IPS-18a (cell line): ENCODE measurements around the gene PSMB11.

ENCODE experiments used
- H3K27ac ChIP-seq: one replicate; pipeline ENCODE4 v1.5.1; 2013; ENCODE audit warnings: low read length
- H3K27me3 ChIP-seq: one replicate; pipeline ENCODE4 v1.6.1; 2013; ENCODE audit warnings: mild to moderate bottlenecking, low read length; ENCODE audit not compliant: control insufficient read depth, insufficient read depth
- H3K36me3 ChIP-seq: one replicate; pipeline ENCODE4 v1.6.1; 2013; ENCODE audit warnings: low read depth, low read length; ENCODE audit not compliant: control insufficient read depth
- H3K4me1 ChIP-seq: one replicate; pipeline ENCODE4 v1.6.1; 2013; ENCODE audit warnings: low read depth, low read length; ENCODE audit not compliant: control insufficient read depth
- H3K4me3 ChIP-seq: one replicate; pipeline ENCODE4 v1.5.1; 2013; ENCODE audit warnings: low read length
- H3K9ac ChIP-seq: one replicate; pipeline ENCODE4 v1.6.1; 2013; ENCODE audit warnings: mild to moderate bottlenecking, low read length, moderate library complexity
- H3K9me3 ChIP-seq: one replicate; pipeline ENCODE4 v1.6.1; 2013; ENCODE audit warnings: low read depth, low read length; ENCODE audit not compliant: control insufficient read depth

Gene PSMB11

DNA sequence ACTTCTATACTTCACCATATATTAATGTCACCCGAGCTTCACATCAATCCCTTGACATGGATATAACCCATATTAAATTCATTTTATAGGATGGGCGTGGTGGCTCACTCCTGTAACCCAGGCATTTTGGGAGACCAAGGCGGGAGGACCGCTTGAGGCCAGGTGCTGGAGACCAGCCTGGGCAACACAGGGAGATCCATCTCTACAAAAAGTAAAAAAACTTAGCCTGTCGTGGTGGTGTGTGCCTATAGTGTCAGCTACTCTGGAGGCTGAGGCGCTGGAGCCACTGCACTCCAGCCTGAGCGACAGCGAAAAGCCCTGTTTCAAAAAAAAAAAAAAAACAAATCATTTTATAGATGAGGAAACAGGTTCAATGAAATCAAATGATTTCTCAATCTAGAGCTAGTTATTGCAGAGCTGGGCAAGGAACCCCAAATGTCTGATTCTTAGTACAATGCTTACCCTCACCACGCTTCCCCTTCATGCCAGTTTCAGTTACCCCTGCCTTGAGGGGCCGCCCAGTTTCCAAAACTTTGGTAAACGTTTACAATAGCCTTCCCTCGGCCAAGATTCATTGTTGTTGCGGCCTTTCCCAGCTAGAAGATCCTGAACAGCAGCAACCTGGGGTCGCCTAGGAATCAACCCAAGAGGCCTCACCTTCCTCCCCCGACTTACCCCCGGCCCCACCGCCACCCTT, 8.1 kb upstream of the PSMB11 start:
- Histone ChIP-seq H3K27me3 (no peaks in the 10 kb centered on the region), H3K4me3 (peak overlapping the region; percentile 93)

DNA sequence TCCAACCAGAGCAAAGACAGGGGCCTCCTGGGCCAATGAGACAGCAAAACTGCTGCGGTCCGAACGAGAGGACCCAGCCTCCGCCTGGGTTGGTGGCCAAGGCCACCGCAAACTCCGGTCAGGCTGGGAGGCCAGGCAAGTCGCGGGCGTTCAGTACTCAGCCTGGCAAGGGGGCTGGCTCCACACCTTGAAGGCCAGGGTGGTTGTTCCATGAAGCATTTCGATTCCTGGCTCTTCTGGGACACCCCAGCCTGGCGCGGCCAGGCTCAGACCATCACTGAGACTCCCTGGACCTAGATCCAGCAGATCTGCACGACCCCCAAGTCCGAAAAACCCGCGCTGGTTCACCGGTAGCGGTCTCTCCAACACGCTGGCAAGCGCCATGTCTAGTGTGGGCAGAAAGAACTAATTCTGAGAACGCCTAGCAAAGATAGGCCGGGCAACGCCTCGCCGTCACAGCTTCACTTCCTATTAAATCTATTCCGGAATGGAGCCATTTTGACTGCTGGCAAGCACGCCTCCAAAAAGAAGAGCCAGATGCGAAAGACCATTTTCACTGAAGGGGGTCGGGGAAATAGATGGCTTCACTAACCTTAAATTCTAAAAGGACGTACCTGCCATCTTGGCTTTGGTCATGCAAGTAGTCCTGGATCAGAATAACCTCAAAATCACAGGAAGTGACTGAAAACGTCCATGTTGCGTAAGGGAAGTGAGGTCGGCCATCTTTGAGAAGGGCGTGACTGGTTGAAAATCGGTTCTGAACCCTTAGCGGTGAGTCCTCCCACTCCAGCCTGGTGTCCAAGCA, 7.3 kb upstream of the PSMB11 start, which contains the start of gene PSMB5:
PSMB5 (minus strand) TSS at position 403 of the 805 bp plus-strand sequence; CDS start at position 384, 19 bp downstream.
- H3K27me3 ChIP-seq: no peaks in the 10 kb centered on the region
- H3K4me1 ChIP-seq: peaks cover 8% of the 10 kb centered on the region
- peak within 1 kb of the TSS; percentile 99 for H3K27ac ChIP-seq
- no peaks in the 10 kb centered on the region for H3K9me3 ChIP-seq
- H3K36me3 ChIP-seq: peaks cover 25% of the 10 kb centered on the region
- H3K9ac ChIP-seq: peak within 1 kb of the TSS; percentile 98
- H3K4me3 ChIP-seq: peak within 1 kb of the TSS; percentile 93

More for the DNA sequence above, 8.1 kb upstream of the PSMB11 start:
- H3K27ac ChIP-seq: peak overlapping the region; percentile 99
- peaks cover 31% of the 10 kb centered on the region for H3K36me3 ChIP-seq
- peaks cover 8% of the 10 kb centered on the region for H3K4me1 ChIP-seq
- no peaks in the 10 kb centered on the region for H3K9me3 ChIP-seq
- H3K9ac ChIP-seq: peak overlapping the region; percentile 98

DNA sequence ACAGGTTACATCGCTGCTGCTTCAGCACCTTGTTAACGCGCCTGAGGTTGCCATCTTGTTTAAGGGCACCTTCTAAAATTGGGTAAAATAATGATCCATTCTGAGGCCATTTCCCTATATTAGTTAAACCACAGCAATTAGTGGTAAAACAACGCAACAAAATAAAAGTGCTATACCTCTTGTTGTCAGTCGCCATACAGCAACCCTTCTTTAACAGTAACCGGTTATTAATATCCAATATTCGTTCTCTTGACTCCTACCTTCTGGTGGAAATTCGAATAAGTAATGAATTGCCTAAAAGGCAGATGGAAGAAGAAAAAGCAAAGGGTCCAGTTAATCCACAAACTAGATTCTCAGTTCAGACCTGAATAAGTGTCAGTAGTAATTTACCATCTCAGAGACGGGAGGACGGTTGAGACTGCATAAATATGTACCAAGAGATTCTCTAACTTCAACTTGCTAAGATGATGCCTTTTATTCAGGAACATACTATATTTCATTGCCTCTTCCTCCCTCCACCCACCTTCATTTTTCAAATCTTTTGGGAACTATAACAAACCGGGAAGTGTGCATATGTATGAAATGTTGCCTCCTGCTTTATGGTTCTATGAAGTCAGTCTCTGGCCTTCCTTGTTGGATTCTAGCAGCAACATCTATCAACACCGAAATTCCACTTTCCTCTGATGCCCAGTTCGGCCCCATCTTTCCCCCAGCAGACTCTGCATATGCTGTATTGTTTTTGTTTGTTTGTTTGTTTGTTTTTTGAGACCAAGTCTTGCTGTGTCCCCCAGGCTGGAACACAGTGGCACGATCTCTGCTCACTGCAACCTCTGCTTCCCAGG, 6.5 kb upstream of the PSMB11 start:
- peak overlapping the region; percentile 98 for H3K9ac ChIP-seq
- H3K4me1 ChIP-seq: peaks cover 8% of the 10 kb centered on the region
- H3K27ac ChIP-seq: peak overlapping the region; percentile 99
- H3K4me3 ChIP-seq: peak overlapping the region; percentile 93
- H3K9me3 ChIP-seq: no peaks in the 10 kb centered on the region
- H3K36me3 ChIP-seq: peaks cover 22% of the 10 kb centered on the region
- H3K27me3 ChIP-seq: no peaks in the 10 kb centered on the region

DNA sequence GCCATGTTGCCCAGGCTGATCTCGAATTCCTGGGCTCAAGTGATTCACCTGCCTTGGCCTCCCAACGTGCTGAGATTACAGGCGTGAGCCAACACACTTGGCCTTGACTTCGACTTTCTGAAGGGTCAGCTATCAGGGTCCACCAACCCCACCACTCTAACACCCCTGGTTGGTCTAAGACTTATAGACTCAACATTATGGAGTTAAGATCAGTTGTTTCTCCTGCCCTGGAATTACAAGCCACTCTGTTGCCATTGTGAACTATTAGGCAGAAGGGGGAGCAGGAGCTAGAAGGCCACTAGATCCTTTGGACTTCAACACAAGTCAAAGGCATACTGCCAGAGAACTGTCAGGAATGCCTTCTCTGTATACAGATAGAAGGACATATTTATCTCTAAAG, 1.9 kb upstream of the PSMB11 start:
- H3K27ac ChIP-seq: no peak overlapping the region
- no peak overlapping the region for H3K4me3 ChIP-seq
- H3K36me3 ChIP-seq: no peaks in the 10 kb centered on the region
- H3K9ac ChIP-seq: no peak overlapping the region
- H3K27me3 ChIP-seq: no peaks in the 10 kb centered on the region
- H3K4me1 ChIP-seq: peaks cover 7% of the 10 kb centered on the region
- H3K9me3 ChIP-seq: no peaks in the 10 kb centered on the region

DNA sequence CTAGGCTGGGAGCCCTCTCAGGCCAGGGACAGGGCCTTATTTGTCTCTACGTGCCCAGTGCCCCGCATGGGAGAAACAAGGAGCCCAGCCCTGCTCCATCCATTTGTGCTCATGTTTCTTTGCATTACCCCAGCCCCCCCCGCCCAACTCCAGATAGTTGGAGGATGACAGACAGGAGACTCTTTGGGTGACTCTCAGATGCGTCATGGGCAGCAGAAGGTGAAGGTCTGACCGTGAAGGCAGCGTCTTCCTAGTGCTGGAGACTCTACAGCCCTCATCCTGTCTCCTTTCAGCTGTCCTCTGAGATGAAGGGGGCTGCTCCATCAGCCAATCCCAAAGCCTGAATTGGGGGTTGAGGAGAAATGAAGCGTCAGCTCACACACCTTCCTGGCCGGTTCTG, 283 bp upstream of the PSMB11 start:
- no peak overlapping the region for H3K9ac ChIP-seq
- peaks cover 3% of the 10 kb centered on the region for H3K4me1 ChIP-seq
- no peak overlapping the region for H3K27ac ChIP-seq
- no peaks in the 10 kb centered on the region for H3K9me3 ChIP-seq
- no peaks in the 10 kb centered on the region for H3K36me3 ChIP-seq
- H3K4me3 ChIP-seq: no peak overlapping the region
- no peaks in the 10 kb centered on the region for H3K27me3 ChIP-seq

DNA sequence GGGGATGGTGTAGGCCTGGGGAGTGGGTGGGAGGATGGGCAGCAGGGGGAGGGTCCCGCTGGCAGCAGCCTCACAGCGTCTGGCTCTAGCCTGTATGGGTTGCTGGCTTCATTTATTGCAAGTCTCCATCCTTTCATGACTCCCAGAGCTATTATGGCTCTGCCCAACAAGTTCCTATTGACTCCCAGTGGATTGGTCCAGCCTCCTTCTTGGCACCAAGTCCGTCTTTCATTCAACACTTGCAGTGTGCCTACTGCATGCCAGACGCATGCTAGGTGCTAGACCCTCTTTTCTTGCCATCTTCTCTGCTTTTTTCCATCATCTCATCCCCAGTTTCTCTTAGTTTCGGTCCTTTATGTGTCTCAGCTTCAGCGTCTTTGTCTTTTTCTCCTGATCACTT, 1.1 kb downstream of the PSMB11 start:
- Histone ChIP-seq H3K36me3 (no peaks in the 10 kb centered on the region), H3K27me3 (no peaks in the 10 kb centered on the region), H3K9ac (no peak overlapping the region)

DNA sequence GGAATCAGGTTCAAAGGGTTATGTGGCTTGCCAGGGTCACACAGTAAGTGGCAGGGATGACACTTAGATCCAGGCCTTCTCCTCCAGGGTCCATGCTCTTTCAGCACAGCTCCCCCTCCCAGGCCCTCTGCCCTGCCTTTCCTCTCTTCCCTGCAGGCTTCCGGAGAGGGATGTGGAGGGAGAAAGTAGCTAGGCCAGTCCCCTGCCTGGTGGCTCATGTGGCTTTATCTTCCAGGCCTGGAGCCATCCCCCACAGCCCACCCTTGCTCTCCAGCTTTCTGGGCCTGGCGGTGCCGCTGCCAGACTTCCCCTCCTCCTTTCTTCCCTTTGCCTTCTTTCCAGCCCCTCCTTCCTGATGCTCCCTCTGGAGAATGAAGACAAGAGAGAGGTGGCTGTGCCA, 1.7 kb downstream of the PSMB11 start:
- peaks cover 3% of the 10 kb centered on the region for H3K4me1 ChIP-seq
- no peak overlapping the region for H3K4me3 ChIP-seq
- no peaks in the 10 kb centered on the region for H3K36me3 ChIP-seq
- no peak overlapping the region for H3K9ac ChIP-seq
- H3K27ac ChIP-seq: no peak overlapping the region
- no peaks in the 10 kb centered on the region for H3K9me3 ChIP-seq
- no peaks in the 10 kb centered on the region for H3K27me3 ChIP-seq

More for the DNA sequence above, 1.1 kb downstream of the PSMB11 start:
- H3K9me3 ChIP-seq: no peaks in the 10 kb centered on the region
- H3K4me1 ChIP-seq: peaks cover 3% of the 10 kb centered on the region
- no peak overlapping the region for H3K4me3 ChIP-seq
- H3K27ac ChIP-seq: no peak overlapping the region

DNA sequence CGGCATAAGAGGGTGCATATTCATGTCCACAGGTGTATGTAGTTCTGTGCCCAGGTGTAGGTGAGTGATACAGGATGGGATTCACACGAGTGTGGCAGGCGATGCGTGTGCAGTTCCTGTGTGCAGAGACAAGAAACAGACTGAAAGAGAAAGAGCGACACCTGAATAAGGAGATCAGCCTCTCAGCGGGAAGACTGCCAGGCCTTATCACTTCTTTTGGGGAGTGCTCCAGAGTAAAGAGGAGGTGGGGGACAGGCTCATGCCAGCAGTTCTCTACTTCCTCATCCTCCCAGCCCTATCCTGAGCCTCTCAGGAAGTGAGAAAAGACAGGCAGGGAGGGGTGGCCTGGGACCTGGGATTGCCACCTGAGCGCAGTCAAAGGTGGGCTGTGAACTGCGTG, 2.8 kb downstream of the PSMB11 start:
- Histone ChIP-seq H3K4me3 (no peak overlapping the region), H3K36me3 (no peaks in the 10 kb centered on the region), H3K27ac (no peak overlapping the region), H3K27me3 (no peaks in the 10 kb centered on the region), H3K9me3 (no peaks in the 10 kb centered on the region), H3K9ac (no peak overlapping the region), H3K4me1 (peaks cover 3% of the 10 kb centered on the region)

DNA sequence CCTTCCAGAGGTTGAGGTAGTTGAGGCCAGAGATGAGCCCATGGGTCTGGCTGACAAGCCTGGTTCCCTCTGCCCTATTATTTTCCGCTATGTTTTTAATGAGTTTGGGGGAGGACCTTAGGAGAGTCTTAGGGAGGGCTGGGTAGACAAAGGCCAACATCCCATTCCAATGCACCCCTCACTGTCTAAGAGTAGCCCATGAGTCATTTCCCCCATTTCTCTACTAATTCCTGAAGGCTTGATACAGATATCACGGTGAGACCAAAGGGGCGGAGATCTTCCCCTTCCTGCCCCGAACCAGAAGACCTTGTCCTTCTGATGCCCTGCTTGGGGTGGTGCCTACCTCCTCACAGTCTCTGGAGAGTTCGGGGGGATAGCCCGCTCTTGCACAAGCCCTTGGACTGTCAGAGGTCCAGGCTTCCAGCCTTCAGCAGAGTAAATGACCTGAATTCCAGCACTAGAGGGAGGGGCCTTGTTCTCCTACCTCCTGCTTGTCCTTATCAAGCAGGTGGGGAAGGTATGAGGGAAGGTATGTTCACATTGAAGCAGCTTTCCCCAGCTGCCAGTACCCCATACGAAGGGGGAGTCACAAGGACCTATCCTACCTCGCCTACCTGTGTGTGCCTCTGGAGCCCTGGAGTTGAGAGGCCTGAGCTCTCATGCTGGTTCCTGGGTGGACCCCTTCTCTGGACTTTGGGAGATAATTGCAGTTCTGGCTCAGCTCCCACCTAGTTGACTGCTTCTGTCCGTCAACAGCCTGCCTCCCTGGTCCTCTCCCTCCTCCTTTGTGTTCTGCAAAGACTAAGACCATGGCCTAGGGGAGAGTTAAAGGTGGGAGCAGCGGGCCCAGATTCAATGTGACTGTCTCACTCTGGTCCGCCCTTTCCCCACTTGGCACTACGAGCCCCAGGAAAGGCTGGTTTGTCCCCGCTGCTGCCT, 3.7 kb downstream of the PSMB11 start:
- Histone ChIP-seq H3K4me3 (no peak overlapping the region), H3K9me3 (no peaks in the 10 kb centered on the region), H3K27me3 (no peaks in the 10 kb centered on the region), H3K9ac (no peak overlapping the region), H3K4me1 (peaks cover 3% of the 10 kb centered on the region), H3K36me3 (no peaks in the 10 kb centered on the region), H3K27ac (no peak overlapping the region)

DNA sequence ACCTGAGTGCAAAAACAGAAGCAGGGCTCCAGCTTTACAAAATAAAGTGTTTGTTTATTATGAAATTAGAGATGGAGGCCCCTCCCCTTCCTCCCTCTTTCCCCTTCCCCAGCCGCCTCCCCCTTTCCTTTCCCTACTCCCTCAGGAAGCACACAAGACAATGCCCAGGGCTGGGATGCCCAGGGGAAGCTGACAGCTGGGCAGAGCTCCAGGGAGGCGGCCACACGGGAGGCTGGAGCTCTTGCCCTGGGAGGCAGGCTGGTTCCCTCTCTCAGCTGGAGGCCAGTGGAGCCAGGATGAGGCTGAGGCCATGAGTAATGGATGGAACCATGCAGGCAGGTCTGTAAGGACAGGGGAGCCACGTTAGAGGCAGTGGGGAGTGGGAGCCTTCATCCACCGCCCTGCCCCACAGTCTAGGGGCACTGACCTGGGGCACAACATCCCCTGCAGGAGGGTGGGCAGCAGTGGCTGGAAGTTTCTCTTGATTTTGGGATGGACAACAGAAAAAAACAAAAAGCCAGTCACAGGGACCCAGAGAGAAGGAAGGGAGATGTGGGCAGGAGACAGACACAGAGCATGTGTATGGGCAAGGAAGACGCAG, 5.1 kb downstream of the PSMB11 start:
- Histone ChIP-seq H3K4me1 (peaks cover 3% of the 10 kb centered on the region), H3K9ac (no peak overlapping the region), H3K36me3 (peaks cover 4% of the 10 kb centered on the region), H3K9me3 (no peaks in the 10 kb centered on the region), H3K27me3 (no peaks in the 10 kb centered on the region), H3K27ac (no peak overlapping the region), H3K4me3 (no peak overlapping the region)
